ENCODE data around the gene CAMK2A.

GRCh38 chr5:150323819-150324218 is 34.2 kb upstream of the CAMK2A start:
- TF ChIP-seq, protein P1, sequence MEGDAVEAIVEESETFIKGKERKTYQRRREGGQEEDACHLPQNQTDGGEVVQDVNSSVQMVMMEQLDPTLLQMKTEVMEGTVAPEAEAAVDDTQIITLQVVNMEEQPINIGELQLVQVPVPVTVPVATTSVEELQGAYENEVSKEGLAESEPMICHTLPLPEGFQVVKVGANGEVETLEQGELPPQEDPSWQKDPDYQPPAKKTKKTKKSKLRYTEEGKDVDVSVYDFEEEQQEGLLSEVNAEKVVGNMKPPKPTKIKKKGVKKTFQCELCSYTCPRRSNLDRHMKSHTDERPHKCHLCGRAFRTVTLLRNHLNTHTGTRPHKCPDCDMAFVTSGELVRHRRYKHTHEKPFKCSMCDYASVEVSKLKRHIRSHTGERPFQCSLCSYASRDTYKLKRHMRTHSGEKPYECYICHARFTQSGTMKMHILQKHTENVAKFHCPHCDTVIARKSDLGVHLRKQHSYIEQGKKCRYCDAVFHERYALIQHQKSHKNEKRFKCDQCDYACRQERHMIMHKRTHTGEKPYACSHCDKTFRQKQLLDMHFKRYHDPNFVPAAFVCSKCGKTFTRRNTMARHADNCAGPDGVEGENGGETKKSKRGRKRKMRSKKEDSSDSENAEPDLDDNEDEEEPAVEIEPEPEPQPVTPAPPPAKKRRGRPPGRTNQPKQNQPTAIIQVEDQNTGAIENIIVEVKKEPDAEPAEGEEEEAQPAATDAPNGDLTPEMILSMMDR (IDR thresholded peaks at IDR 0.05) = no peak
- TF ChIP-seq POLR2A (IDR thresholded peaks at IDR 0.05) = no peak
